GM12878 (cell line): Measurements from ENCODE around the gene RELT. TPM values are rescaled to one million over a fixed set of nuclear protein-coding genes. Genes with fewer than 3 reads are reported as not detected.

ENCODE experiments used
- BACH1 ChIP-seq: fragments of 450-650 bp; IDR thresholded peaks from 2 replicates; pipeline ENCODE4 v1.6.1; 2017; ENCODE audit warnings: mild to moderate bottlenecking, borderline replicate concordance
- BRCA1 ChIP-seq: IDR thresholded peaks from 2 replicates; pipeline ENCODE4 v1.6.1; 2011; ENCODE audit warnings: low read depth, low read length, improper control_type of control experiment
- CHD4 ChIP-seq: fragments of 200-600 bp; sonication (generic); IDR thresholded peaks from 2 replicates; pipeline ENCODE4 v1.6.1; 2016; ENCODE audit warnings: mild to moderate bottlenecking
- EED ChIP-seq: sonication (generic); IDR thresholded peaks from 2 replicates; pipeline ENCODE4 v1.6.1; 2016; ENCODE audit warnings: antibody characterized with exemption, low read depth
- ESRRA ChIP-seq: IDR thresholded peaks from 2 replicates; pipeline ENCODE4 v1.6.1; 2012; ENCODE audit warnings: mild to moderate bottlenecking, low read length, improper control_type of control experiment
- KAT2A ChIP-seq: conservative IDR thresholded peaks from 2 replicates; pipeline ENCODE4 v1.6.1; 2011; ENCODE audit warnings: low read depth, low read length; ENCODE audit not compliant: control insufficient read depth
- MTA3 ChIP-seq: IDR thresholded peaks from 2 replicates; pipeline ENCODE4 v1.6.1; 2012; ENCODE audit warnings: low read length, inconsistent platforms, borderline replicate concordance
- NFIC ChIP-seq: IDR thresholded peaks from 2 replicates; pipeline ENCODE4 v1.6.1; 2012; ENCODE audit warnings: low read depth, mild to moderate bottlenecking, inconsistent platforms, low read length, moderate library complexity
- NFXL1 ChIP-seq: fragments of 450-650 bp; IDR thresholded peaks from 2 replicates; pipeline ENCODE4 v1.6.1; 2017; ENCODE audit warnings: antibody characterized with exemption, mild to moderate bottlenecking, borderline replicate concordance
- POLR2AphosphoS5 ChIP-seq: IDR thresholded peaks from 2 replicates; pipeline ENCODE4 v1.6.1; 2011; ENCODE audit warnings: mild to moderate bottlenecking, low read length, inconsistent platforms
- RAD21 ChIP-seq: IDR thresholded peaks from 2 replicates; pipeline ENCODE4 v1.6.1; 2011; ENCODE audit warnings: mild to moderate bottlenecking, low read depth, low read length, moderate library complexity; ENCODE audit not compliant: insufficient read depth
- RCOR1 ChIP-seq: conservative IDR thresholded peaks from 2 replicates; pipeline ENCODE4 v1.6.1; 2012; ENCODE audit warnings: low read depth, low read length, improper control_type of control experiment
- SIX5 ChIP-seq: IDR thresholded peaks from 2 replicates; pipeline ENCODE4 v1.6.1; 2011; ENCODE audit warnings: mild to moderate bottlenecking, low read depth, low read length, moderate library complexity; ENCODE audit not compliant: severe bottlenecking
- SMAD5 ChIP-seq: IDR thresholded peaks from 2 replicates; pipeline ENCODE4 v1.6.1; 2016; ENCODE audit warnings: antibody characterized with exemption, low read depth
- SP1 ChIP-seq: IDR thresholded peaks from one replicate; pipeline ENCODE4 v1.6.1; 2011; ENCODE audit warnings: low read depth, low read length
- STAT3 ChIP-seq: IDR thresholded peaks from 2 replicates; pipeline ENCODE4 v1.6.1; 2011; ENCODE audit warnings: low read depth, low read length, improper control_type of control experiment
- TBL1XR1 ChIP-seq: IDR thresholded peaks from 2 replicates; pipeline ENCODE4 v1.6.1; 2012; ENCODE audit warnings: low read depth, low read length, improper control_type of control experiment
- ZBTB4 ChIP-seq: fragments of 450-650 bp; formaldehyde crosslinking; IDR thresholded peaks from 2 replicates; pipeline ENCODE4 v1.4.0; 2022; ENCODE audit warnings: mild to moderate bottlenecking, moderate library complexity
- ZNF622 ChIP-seq: fragments of 450-650 bp; IDR thresholded peaks from 2 replicates; pipeline ENCODE4 v1.6.1; 2017; ENCODE audit warnings: mild to moderate bottlenecking, inconsistent platforms
- polyA plus RNA-seq, 11 experiments: library from polyadenylated mRNA; depleted of rRNA in 4 of 11; unstranded in 6 of 11; stranded (reverse) in 5 of 11; fragments of >200 nt; fragmentation: Nextera tagmentation in 4 of 11; fragmentation: Illumina TruSeq in 1 of 11; extraction: Ambion mirVana in 4 of 11; extraction: Trizol in 1 of 11; gene quantifications; 1 replicate in 1 of 11; 2 replicates in 10 of 11; pipeline versions ENCODE4 v1.2.1 to v1.2.3, GENCODE V29; 2011 to 2016; ENCODE audit warnings: inconsistent platforms in 2 of 11, missing spikeins in 2 of 11, low read depth in 1 of 11
- total RNA-seq, 4 experiments: library from RNA; depleted of rRNA in 3 of 4; stranded (reverse); fragments of >200 nt in 3 of 4; fragmentation: Illumina TruSeq in 1 of 4; extraction: Trizol in 1 of 4; gene quantifications; 2 replicates each; pipeline versions ENCODE4 v1.2.1 to v1.2.3, GENCODE V29; 2013 to 2021
- TF ChIP-seq, protein P1 (sequence below): fragments of 450-650 bp; IDR thresholded peaks from 2 replicates; pipeline ENCODE4 v1.6.1; 2016; ENCODE audit warnings: mild to moderate bottlenecking
- TF ChIP-seq, protein P2 (sequence below): fragments of 450-650 bp; IDR thresholded peaks from 2 replicates; pipeline ENCODE4 v1.6.1; 2017; ENCODE audit warnings: low read depth, mild to moderate bottlenecking, moderate library complexity

Gene RELT
- total and polyA plus RNA-seq, 10 of the 15 experiments (the other 5 are each of a cell fraction or from before 2014, with no cell fraction given) = 1.2 to 28.5 (median 10.8) TPM

DNA sequence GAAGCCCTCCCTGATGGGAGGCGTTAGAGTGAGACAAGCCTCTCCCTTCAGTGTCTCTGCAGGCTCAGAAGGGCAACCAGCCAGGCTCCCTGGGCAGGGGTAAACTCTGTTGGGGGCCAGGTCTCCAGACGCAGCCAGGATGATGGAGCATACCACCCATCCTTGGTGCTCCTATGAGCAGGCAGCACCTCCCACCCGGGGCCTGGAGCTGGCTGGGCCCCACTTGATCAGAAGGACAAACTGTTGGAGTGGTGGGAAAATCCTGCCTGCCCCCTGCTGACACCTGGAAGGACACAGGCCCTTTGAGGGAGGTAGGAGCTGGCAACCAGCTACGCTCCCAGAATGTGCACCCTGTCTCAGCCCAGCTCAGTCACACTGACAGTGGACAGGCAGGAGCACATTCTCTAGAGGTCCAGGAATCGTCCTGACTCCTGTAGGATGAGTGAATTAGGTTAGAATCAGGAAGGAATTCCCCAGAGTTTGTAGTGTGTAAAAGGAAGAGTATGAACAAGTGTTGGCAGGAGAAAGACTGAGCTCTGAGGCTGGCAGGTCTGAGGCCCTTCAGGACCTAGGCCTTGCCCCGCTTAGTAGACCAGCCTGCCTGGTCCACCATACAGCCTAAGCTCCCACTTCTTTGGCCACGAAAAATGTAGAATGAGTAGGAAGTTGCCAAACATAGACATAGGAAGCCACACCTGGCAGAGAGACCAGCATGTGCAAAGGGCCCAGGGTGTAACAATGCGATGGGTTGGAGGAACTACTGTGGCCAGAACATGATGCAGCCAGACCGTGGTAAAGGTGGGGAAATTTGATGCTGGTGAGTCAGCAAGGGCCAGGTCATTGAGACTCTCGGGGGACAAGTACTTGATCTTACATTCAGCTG, 49.0 kb upstream of the RELT start (continued):
- TF ChIP-seq POLR2AphosphoS5 = no peak
- TF ChIP-seq BRCA1 = no peak
- peak; percentile 48 for TF ChIP-seq BACH1
- TF ChIP-seq SMAD5 = no peak
- TF ChIP-seq, protein P1, sequence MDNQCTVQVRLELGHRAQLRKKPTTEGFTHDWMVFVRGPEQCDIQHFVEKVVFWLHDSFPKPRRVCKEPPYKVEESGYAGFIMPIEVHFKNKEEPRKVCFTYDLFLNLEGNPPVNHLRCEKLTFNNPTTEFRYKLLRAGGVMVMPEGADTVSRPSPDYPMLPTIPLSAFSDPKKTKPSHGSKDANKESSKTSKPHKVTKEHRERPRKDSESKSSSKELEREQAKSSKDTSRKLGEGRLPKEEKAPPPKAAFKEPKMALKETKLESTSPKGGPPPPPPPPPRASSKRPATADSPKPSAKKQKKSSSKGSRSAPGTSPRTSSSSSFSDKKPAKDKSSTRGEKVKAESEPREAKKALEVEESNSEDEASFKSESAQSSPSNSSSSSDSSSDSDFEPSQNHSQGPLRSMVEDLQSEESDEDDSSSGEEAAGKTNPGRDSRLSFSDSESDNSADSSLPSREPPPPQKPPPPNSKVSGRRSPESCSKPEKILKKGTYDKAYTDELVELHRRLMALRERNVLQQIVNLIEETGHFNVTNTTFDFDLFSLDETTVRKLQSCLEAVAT = no peak
- no peak for TF ChIP-seq ESRRA
- no peak for TF ChIP-seq STAT3
- no peak for TF ChIP-seq KAT2A
- TF ChIP-seq ZBTB4 (CRISPR knock-in tag) = no peak
- no peak for TF ChIP-seq RCOR1
- TF ChIP-seq CHD4 = no peak
- TF ChIP-seq EED = 0 out of 2 replicates have a peak, but pooled peaks have one; percentile 22
- TF ChIP-seq SP1 = no peak
- TF ChIP-seq NFIC = no peak
- TF ChIP-seq MTA3 = no peak
- TF ChIP-seq, protein P2, sequence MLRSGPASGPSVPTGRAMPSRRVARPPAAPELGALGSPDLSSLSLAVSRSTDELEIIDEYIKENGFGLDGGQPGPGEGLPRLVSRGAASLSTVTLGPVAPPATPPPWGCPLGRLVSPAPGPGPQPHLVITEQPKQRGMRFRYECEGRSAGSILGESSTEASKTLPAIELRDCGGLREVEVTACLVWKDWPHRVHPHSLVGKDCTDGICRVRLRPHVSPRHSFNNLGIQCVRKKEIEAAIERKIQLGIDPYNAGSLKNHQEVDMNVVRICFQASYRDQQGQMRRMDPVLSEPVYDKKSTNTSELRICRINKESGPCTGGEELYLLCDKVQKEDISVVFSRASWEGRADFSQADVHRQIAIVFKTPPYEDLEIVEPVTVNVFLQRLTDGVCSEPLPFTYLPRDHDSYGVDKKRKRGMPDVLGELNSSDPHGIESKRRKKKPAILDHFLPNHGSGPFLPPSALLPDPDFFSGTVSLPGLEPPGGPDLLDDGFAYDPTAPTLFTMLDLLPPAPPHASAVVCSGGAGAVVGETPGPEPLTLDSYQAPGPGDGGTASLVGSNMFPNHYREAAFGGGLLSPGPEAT = no peak
- TF ChIP-seq TBL1XR1 = no peak
- TF ChIP-seq ZNF622 = no peak
- TF ChIP-seq RAD21 = no peak
- no peak for TF ChIP-seq NFXL1
- no peak for TF ChIP-seq SIX5
